Heart left ventricle (tissue), 16 donors: ENCODE results near the gene RUFY3. TPM values are rescaled to one million over a fixed set of nuclear protein-coding genes. Genes with fewer than 3 reads are reported as not detected.
A peak's percentile ranks its signal among the peaks of the same experiment; 100 is the strongest.

Experiments
- ATAC-seq, 4 donors: fragments of 200-7000 bp; cut with Tn5 transposase; one replicate each; pipeline ENCODE4 v1.9.1; 2020 to 2022; ENCODE audit warnings: moderate library complexity in 4 of 4, mild to moderate bottlenecking in 3 of 4, moderate number of reproducible peaks in 1 of 4
- DNase-seq, 5 donors: peaks; one replicate each; pipeline ENCODE4 v3.0.0-alpha.2; 2020
- H3K27ac ChIP-seq, 12 donors: fragments of 200-600 bp; sonication (generic) in 4 of 12; one replicate each; pipeline versions ENCODE4 v1.5.0 to v1.8.0; 2016 to 2022; ENCODE audit warnings: mild to moderate bottlenecking in 2 of 12
- H3K27me3 ChIP-seq, 9 donors: fragments of 200-600 bp; sonication (generic) in 2 of 9; one replicate each; pipeline versions ENCODE4 v1.5.1 to v1.8.0; 2016 to 2022; ENCODE audit warnings: mild to moderate bottlenecking in 3 of 9
- H3K36me3 ChIP-seq, 9 donors: fragments of 200-600 bp; sonication (generic) in 2 of 9; one replicate each; pipeline versions ENCODE4 v1.5.0 to v1.8.0; 2018 to 2022; ENCODE audit warnings: mild to moderate bottlenecking in 2 of 9
- H3K4me1 ChIP-seq, 12 donors: fragments of 200-600 bp; sonication (generic) in 4 of 12; one replicate each; pipeline versions ENCODE4 v1.5.0 to v1.8.0; 2016 to 2022; ENCODE audit warnings: mild to moderate bottlenecking in 3 of 12
- H3K4me3 ChIP-seq, 12 donors: fragments of 200-600 bp; sonication (generic) in 4 of 12; one replicate each; pipeline versions ENCODE4 v1.5.0 to v1.8.0; 2017 to 2022; ENCODE audit warnings: mild to moderate bottlenecking in 9 of 12, moderate library complexity in 4 of 12
- H3K9me3 ChIP-seq, 12 donors: fragments of 200-600 bp; sonication (generic) in 4 of 12; one replicate each; pipeline versions ENCODE4 v1.5.0 to v1.8.0; 2016 to 2022; ENCODE audit warnings: mild to moderate bottlenecking in 1 of 12
- POLR2A ChIP-seq, 2 donors: fragments of 450-650 bp; IDR thresholded peaks; one replicate each; pipeline ENCODE4 v1.6.1; 2017; ENCODE audit warnings: antibody characterized with exemption in 2 of 2, mild to moderate bottlenecking in 2 of 2, moderate library complexity in 2 of 2
- WGBS, 4 donors: extraction: QIAGEN DNeasy Blood & Tissue Kit in 2 of 4; methylation state at CpG; one replicate each; pipeline versions ENCODE4 v1.1.5 to v1.1.7; 2013 to 2018; 5-methylcytosine and 5-hydroxymethylcytosine counted together
- intact Hi-C, 10 donors: fragments of 100-400 bp; cut with DNase I; formaldehyde crosslinking; loops; one replicate each; pipeline versions ENCODE4 v1.11.1 to v1.14.2; 2022
- polyA plus RNA-seq, 2 donors: library from polyadenylated mRNA; stranded (reverse); fragments of 200-250 nt; gene quantifications; one replicate each; pipeline ENCODE4 v1.2.3, GENCODE V29; 2013
- total RNA-seq, 9 donors: library from RNA; depleted of rRNA in 2 of 9; stranded (reverse); fragments of >200 nt in 2 of 9; fragmentation: NEBNext Ultra II Directional in 3 of 9; extraction: Animal tissue kit (Norgen Biotek cat#: 25700) in 3 of 9; gene quantifications; one replicate each; pipeline versions ENCODE4 v1.1.0 to v1.2.4, GENCODE V29; 2016 to 2023
- TF ChIP-seq, protein P1 (sequence below), 12 donors: fragments of 200-600 bp; sonication (generic) in 4 of 12; IDR thresholded peaks; one replicate each; pipeline versions ENCODE4 v1.5.0 to v1.8.0; 2018 to 2022; ENCODE audit warnings: antibody characterized with exemption in 12 of 12, mild to moderate bottlenecking in 5 of 12
- donor health status: ischemic (EF 13 %, LVEDD 7.1; RV severe dilation, severe dysfunction).
- donor health status: healthy with polysubstance abuse.
- donor health status: DM: no; HTN: yes; CAD: no.
- donor health status: DM: no; HTN: no; CAD: no.
- donor health status: ischemic (EF 25% LVEDD 6.9; RV normal size, moderate dysfunction).
- donor health status: ischemic (EF 25% LVEDD 5.7; RV mildly dilated, moderate dysfunction).
- donor health status: healthy.
- donor health status: DM: yes; HTN: yes; CAD: no.
- donor health status: ischemic (EF 35%, LVEDD 5.7; RV mildly dilated, moderate dysfunction).
- donor health status: nonischemic (EF 11% LVEDD 7.7; RV severe dilation, severe dysfunction).
- donor health status: DM: yes; HTN: yes; CAD: no.
- donor health status: PGD.
- donor health status: ischemic (EF 29% LVEDD 5.4; RV normal size, mild dysfunction).
- donor health status: nonischemic (EF 23%, LVEDD 6.1; RV moderate dilation, normal function).

RUFY3 gene
- total and polyA plus RNA-seq, 11 donors = 12.8 to 33.0 (median 18.7) TPM

DNA sequence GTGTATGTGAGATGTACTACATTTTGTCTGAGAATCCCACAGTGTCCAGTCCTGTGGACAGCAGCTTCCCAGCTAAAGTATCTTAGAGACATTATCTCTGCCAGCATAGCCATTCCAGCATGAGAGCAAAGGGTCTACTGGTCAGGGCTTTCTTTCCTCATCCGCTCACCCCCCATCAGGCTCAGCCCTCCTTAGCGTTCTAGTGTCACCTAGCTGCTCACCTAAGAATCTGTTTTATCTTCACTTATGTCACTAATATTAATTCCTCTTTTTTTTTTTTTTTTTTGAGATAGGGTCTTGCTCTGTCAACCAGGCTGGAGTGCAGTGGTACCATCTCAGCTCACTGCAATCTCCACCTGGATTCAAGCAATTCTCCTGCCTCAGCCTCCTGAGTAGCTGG, 15.6 kb downstream of the RUFY3 start:
- ATAC-seq = no peak
- H3K27me3 ChIP-seq = no peaks in the 10 kb centered on the region
- H3K4me3 ChIP-seq = no peak overlapping the region
- H3K9me3 ChIP-seq = no peaks in the 10 kb centered on the region
- peaks cover 0 to 72% (median 23%) of the 10 kb centered on the region in 12 donors for H3K4me1 ChIP-seq
- TF ChIP-seq POLR2A (IDR thresholded peaks at IDR 0.05) = no peak
- TF ChIP-seq, protein P1, sequence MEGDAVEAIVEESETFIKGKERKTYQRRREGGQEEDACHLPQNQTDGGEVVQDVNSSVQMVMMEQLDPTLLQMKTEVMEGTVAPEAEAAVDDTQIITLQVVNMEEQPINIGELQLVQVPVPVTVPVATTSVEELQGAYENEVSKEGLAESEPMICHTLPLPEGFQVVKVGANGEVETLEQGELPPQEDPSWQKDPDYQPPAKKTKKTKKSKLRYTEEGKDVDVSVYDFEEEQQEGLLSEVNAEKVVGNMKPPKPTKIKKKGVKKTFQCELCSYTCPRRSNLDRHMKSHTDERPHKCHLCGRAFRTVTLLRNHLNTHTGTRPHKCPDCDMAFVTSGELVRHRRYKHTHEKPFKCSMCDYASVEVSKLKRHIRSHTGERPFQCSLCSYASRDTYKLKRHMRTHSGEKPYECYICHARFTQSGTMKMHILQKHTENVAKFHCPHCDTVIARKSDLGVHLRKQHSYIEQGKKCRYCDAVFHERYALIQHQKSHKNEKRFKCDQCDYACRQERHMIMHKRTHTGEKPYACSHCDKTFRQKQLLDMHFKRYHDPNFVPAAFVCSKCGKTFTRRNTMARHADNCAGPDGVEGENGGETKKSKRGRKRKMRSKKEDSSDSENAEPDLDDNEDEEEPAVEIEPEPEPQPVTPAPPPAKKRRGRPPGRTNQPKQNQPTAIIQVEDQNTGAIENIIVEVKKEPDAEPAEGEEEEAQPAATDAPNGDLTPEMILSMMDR (IDR thresholded peaks at IDR 0.05) = no peak
- peaks cover 0 to 1% (median 0%) of the 10 kb centered on the region in 9 donors for H3K36me3 ChIP-seq
- intact Hi-C loops = no loop called here
- H3K27ac ChIP-seq = peak overlapping the region in 1 of 12 donors; percentile 93
- DNase-seq = no peak
- 85 to 94% (median 91%) methylated on average over 2 of the region's 2 CpGs for WGBS, 4 donors

DNA sequence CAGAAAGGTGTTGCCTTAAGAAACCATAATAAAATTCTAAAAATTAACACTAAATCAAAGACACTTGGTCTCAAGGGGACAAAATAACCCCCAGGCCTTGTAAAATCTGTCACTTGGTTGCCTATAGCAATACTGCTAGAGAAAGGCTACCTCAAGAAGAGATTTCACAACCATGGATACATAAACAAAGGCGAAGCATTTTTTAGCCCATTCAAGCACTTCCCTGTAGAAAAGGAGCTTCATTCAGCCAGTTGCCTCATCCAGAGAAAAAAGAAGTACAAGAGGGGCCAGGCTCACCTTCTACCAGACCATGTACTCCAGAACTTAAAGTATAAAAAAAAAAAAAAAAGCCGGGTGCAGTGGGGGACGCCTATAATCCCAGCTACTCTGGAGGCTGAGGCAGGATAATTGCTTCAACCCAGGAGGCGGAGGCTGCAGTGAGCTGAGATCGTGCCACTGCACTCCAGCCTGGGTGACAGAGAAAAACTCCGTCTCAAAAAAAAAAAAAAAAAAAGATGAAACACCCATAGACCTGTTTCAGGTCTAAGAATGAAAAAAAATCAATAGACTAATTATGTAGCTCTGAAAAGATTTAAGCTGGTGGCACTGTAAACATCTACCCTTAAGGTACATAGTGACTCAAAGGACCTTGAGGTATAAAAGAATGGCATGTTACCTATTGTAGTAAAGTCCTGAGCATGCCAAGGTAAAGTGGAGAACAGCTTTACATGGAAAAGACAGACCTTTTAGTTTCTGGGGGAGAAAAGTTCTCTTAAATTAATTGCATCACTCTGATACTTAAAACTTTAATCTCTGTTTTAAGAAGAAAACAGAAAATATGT, 18.0 kb downstream of the RUFY3 start:
- Histone ChIP-seq H3K36me3 (no peaks in the 10 kb centered on the region), H3K4me1 (peaks cover 0 to 63% (median 19%) of the 10 kb centered on the region in 12 donors), H3K27ac (no peak overlapping the region), H3K27me3 (no peaks in the 10 kb centered on the region), H3K4me3 (no peak overlapping the region), H3K9me3 (no peaks in the 10 kb centered on the region)
- no peak for TF ChIP-seq POLR2A (IDR thresholded peaks at IDR 0.05)
- TF ChIP-seq, protein P1 (IDR thresholded peaks at IDR 0.05) = no peak
- DNase-seq (no peak), ATAC-seq (no peak)
- 83 to 94% (median 89%) methylated on average over 6 of the region's 6 CpGs for WGBS, 4 donors
- intact Hi-C loops = no loop called here

DNA sequence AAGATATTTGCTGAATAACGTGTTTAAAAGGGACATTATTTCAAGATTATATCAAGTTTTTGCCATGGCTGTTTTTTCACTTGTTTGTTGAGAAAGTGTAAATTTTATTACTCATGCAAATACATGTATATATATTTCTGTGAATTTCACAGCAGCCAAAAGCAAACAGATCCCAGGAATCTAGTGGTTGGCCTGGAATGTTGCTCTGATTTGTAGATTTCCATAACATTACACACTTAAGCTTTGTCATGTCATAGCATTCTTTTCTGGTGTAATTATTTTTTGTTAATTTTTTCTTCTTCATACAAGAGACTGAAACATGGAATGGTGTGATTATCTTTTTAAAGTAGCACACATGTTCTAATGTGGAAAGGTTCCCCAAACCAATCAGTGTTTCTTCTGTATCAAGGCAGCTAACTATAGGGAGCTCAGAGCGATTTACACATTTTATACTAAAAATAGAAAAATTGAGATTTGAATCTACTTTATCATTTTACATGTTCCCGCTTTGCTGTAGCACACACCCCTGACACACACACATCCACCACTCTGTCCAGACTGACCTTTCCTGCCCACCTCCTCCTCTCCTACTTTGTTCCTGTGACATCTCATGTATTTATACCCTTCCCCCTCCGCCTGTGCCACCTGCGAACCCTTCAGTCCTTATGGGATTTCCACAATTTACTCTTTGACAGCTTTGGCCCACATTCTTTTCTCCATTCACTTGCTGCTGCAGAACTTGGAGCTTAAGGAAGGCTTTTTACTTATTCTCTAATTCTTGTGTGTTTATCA, 20.3 kb downstream of the RUFY3 start:
- 81 to 86% (median 84%) methylated on average over 5 of the region's 5 CpGs for WGBS, 4 donors
- intact Hi-C loops = no loop called here
- ATAC-seq (no peak), DNase-seq (no peak)
- peaks cover 0 to 40% (median 10%) of the 10 kb centered on the region in 12 donors for H3K4me1 ChIP-seq
- no peaks in the 10 kb centered on the region for H3K27me3 ChIP-seq
- peaks cover 0 to 4% (median 0%) of the 10 kb centered on the region in 9 donors for H3K36me3 ChIP-seq
- H3K27ac ChIP-seq = no peak overlapping the region
- TF ChIP-seq, protein P1 (IDR thresholded peaks at IDR 0.05) = no peak
- TF ChIP-seq POLR2A (IDR thresholded peaks at IDR 0.05) = no peak
- peak overlapping the region in 3 of 12 donors; percentile 20 to 35 (median 22) for H3K4me3 ChIP-seq
- no peaks in the 10 kb centered on the region for H3K9me3 ChIP-seq

DNA sequence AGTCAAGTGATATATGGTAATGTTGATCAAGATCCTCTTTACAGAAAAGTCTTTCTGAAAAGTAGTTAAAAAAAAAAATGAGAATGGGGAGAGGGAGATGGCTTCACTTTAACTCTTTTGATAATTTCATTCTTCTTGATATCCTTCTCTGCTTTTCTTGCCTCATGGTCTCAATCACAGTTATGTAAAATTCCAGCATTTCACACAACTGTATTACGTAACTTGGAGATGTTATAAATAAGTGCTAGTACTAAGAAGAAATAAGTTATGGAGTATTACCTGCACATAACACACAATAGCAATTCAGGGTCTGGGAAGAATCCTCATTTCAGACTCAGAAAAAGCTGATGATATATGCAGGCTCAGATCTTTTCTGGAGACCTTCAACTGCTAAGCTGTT, 22.0 kb downstream of the RUFY3 start:
- no peaks in the 10 kb centered on the region for H3K9me3 ChIP-seq

More for the DNA sequence above, 22.0 kb downstream of the RUFY3 start:
- intact Hi-C loops = no loop called here
- Histone ChIP-seq H3K4me1 (peaks cover 0 to 36% (median 10%) of the 10 kb centered on the region in 12 donors), H3K27me3 (no peaks in the 10 kb centered on the region), H3K27ac (no peak overlapping the region), H3K36me3 (peaks cover 0 to 4% (median 0%) of the 10 kb centered on the region in 9 donors), H3K4me3 (no peak overlapping the region)
- TF ChIP-seq, protein P1 (IDR thresholded peaks at IDR 0.05) = no peak
- no peak for TF ChIP-seq POLR2A (IDR thresholded peaks at IDR 0.05)
- no peak for ATAC-seq
- 85 to 88% (median 87%) methylated on average over 1 of the region's 1 CpG for WGBS, 4 donors
- no peak for DNase-seq
